Smooth muscle cell (in vitro differentiated cells): ENCODE results near the gene IFNA8. TPM values are rescaled to one million over a fixed set of nuclear protein-coding genes. Genes with fewer than 3 reads are reported as not detected.
"Not testable (repeated sequence)": the region's sequence is repeated elsewhere in the genome, so short reads cannot be mapped to it uniquely, and the experiment has no call there.

ENCODE experiments used
- DNase-seq: peaks from one replicate; lab custom pipeline; 2025; ENCODE audit not compliant: unreplicated experiment; lab: John Stamatoyannopoulos, UW
- H2AFZ ChIP-seq: fragments of 200-600 bp; sonication (generic); 2 replicates; pipeline ENCODE4 v1.6.0; 2016; ENCODE audit warnings: antibody characterized with exemption, low read depth, mild to moderate bottlenecking
- H3F3A ChIP-seq: fragments of 200-600 bp; sonication (generic); 2 replicates; pipeline ENCODE4 v1.6.0; 2017; ENCODE audit warnings: antibody characterized with exemption, low read depth
- H3K27ac ChIP-seq: fragments of 200-600 bp; sonication (generic); 2 replicates; pipeline ENCODE4 v1.5.1; 2016; ENCODE audit warnings: low read depth, mild to moderate bottlenecking
- H3K27me3 ChIP-seq: fragments of 200-600 bp; sonication (generic); 2 replicates; pipeline ENCODE4 v1.6.1; 2016; ENCODE audit warnings: low read depth, mild to moderate bottlenecking
- H3K36me3 ChIP-seq: fragments of 200-600 bp; sonication (generic); 2 replicates; pipeline ENCODE4 v1.5.1; 2016; ENCODE audit warnings: low read depth
- H3K4me1 ChIP-seq: fragments of 200-600 bp; sonication (generic); 2 replicates; pipeline ENCODE4 v1.5.1; 2016; ENCODE audit warnings: low read depth
- H3K4me2 ChIP-seq: fragments of 200-600 bp; sonication (generic); 2 replicates; pipeline ENCODE4 v1.6.0; 2016; ENCODE audit warnings: mild to moderate bottlenecking
- H3K4me3 ChIP-seq: fragments of 200-600 bp; sonication (generic); 2 replicates; pipeline ENCODE4 v1.5.1; 2016; ENCODE audit warnings: mild to moderate bottlenecking
- H3K79me2 ChIP-seq: fragments of 200-600 bp; sonication (generic); 2 replicates; pipeline ENCODE4 v1.6.0; 2016; ENCODE audit warnings: low read depth, mild to moderate bottlenecking
- H3K9ac ChIP-seq: fragments of 200-600 bp; sonication (generic); 2 replicates; pipeline ENCODE4 v1.6.0; 2016; ENCODE audit warnings: low read depth
- H3K9me3 ChIP-seq: fragments of 200-600 bp; sonication (generic); replicated peaks from 2 replicates; pipeline ENCODE4 v1.5.1; 2016; ENCODE audit warnings: low read depth
- H4K20me1 ChIP-seq: fragments of 200-600 bp; sonication (generic); 2 replicates; pipeline ENCODE4 v1.6.0; 2016; ENCODE audit warnings: low read depth
- WGBS: methylation state at CpG from one replicate; pipeline ENCODE4 v1.1.7; 2016; ENCODE audit warnings: low lambda C conversion rate; 5-methylcytosine and 5-hydroxymethylcytosine counted together
- polyA plus RNA-seq: library from polyadenylated mRNA; unstranded; fragments of >200 nt; fragmentation: Nextera tagmentation; extraction: Ambion mirVana; gene quantifications from 2 replicates; pipeline ENCODE4 v1.2.1, GENCODE V29; 2016
- total RNA-seq: library from RNA; depleted of rRNA; stranded (reverse); fragments of >200 nt; gene quantifications from 2 replicates; pipeline ENCODE4 v1.2.3, GENCODE V29; 2014
- TF ChIP-seq, protein P1 (sequence below): fragments of 200-600 bp; sonication (generic); IDR thresholded peaks from 2 replicates; pipeline ENCODE4 v1.5.1; 2017; ENCODE audit warnings: borderline replicate concordance, mild to moderate bottlenecking, antibody characterized with exemption; ENCODE audit not compliant: insufficient read depth, poor library complexity, severe bottlenecking

The IFNA8 gene
- total RNA-seq (not detected in 2 replicates), polyA plus RNA-seq (not detected in 2 replicates)

DNA sequence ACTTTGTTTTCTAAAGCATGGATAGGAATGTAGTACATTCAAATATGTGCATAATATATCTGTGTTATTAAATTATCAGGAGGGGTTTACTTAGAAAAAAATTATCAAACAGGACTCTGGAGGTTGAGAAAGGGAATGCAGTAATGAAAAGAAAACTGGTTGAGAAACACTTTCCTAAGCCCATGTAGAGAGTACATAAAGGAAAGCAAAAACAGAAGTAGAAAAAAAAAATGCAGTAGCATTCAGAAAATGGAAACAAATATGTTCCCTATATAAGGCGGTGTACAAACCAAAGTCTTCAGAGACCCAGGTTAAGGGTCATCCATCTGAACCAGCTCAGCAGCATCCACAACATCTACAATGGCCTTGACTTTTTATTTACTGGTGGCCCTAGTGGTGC is at the start of gene IFNA8:
Gene IFNA8 (plus strand): TSS at position 301 of the 400 bp plus-strand sequence. CDS start 60 bp downstream, at position 361.
- H3K4me2 ChIP-seq: no peak within 1 kb of the TSS
- H3K27me3 ChIP-seq: peaks cover 6% of the 10 kb centered on the region
- no peaks in the 10 kb centered on the region for H4K20me1 ChIP-seq
- no peak within 1 kb of the TSS for H3K27ac ChIP-seq
- H3K4me1 ChIP-seq: no peaks in the 10 kb centered on the region
- H3K4me3 ChIP-seq: no peak within 1 kb of the TSS
- no peaks in the 10 kb centered on the region for H3K36me3 ChIP-seq
- DNase-seq: no peak
- no peak within 1 kb of the TSS for H3K9ac ChIP-seq
- TF ChIP-seq, protein P1, sequence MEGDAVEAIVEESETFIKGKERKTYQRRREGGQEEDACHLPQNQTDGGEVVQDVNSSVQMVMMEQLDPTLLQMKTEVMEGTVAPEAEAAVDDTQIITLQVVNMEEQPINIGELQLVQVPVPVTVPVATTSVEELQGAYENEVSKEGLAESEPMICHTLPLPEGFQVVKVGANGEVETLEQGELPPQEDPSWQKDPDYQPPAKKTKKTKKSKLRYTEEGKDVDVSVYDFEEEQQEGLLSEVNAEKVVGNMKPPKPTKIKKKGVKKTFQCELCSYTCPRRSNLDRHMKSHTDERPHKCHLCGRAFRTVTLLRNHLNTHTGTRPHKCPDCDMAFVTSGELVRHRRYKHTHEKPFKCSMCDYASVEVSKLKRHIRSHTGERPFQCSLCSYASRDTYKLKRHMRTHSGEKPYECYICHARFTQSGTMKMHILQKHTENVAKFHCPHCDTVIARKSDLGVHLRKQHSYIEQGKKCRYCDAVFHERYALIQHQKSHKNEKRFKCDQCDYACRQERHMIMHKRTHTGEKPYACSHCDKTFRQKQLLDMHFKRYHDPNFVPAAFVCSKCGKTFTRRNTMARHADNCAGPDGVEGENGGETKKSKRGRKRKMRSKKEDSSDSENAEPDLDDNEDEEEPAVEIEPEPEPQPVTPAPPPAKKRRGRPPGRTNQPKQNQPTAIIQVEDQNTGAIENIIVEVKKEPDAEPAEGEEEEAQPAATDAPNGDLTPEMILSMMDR: no peak
- H3F3A ChIP-seq: no peaks in the 10 kb centered on the region
- H2AFZ ChIP-seq: no peak within 1 kb of the TSS
- H3K79me2 ChIP-seq: no peaks in the 10 kb centered on the region
- no peaks in the 10 kb centered on the region for H3K9me3 ChIP-seq
- WGBS: 50% methylated on average over 1 of the region's 1 CpG

DNA sequence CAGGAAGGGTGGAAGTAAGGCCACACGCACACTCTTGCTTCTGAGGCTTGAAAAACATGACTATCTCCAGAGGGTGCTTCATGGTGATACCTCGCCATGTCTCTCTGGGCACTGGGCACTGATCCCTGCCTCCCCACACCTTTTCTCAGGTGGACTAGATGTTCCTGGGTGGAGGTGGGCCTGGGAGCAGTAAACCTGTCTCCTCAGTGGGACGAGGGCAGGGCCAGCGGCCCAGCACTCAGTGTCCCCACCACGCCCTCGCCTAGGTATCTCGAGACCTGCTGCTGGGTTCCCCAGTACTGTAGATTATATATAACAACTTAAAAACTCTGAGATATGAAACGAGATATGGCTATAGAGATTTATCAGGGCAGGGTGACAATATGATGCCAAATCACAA is 46.6 kb upstream of the IFNA8 start:
- no peak for DNase-seq
- Histone ChIP-seq H3F3A (no peaks in the 10 kb centered on the region), H3K4me2 (no peak overlapping the region), H3K27me3 (no peaks in the 10 kb centered on the region), H3K9ac (no peak overlapping the region), H3K9me3 (no peaks in the 10 kb centered on the region), H3K36me3 (no peaks in the 10 kb centered on the region), H3K27ac (no peak overlapping the region), H3K79me2 (no peaks in the 10 kb centered on the region), H4K20me1 (no peaks in the 10 kb centered on the region), H2AFZ (no peak overlapping the region), H3K4me3 (no peak overlapping the region), H3K4me1 (no peaks in the 10 kb centered on the region)
- WGBS: 95% methylated on average over 8 of the region's 8 CpGs
- TF ChIP-seq, protein P1: no peak

DNA sequence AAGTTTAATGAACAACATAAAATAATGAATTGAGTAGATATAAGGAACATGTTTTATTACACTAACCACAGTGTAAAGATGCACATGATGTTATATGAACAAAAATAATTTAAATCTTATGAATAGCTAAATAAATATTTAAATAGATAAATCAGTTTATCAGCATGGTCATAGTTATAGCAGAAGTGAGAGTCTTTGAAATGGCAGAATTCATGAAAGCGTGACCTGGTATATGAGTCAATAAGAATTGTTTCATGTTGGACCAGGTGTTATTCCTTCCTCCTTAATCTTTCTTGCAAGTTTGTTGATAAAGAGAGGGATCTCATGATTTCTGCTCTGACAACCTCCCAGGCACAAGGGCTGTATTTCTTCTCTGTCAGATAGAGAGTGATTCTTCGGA is 41.7 kb upstream of the IFNA8 start:
- H3K36me3 ChIP-seq, H2AFZ ChIP-seq, H3K27ac ChIP-seq, H3K79me2 ChIP-seq, H3K9ac ChIP-seq, DNase-seq, H3K4me2 ChIP-seq, H3K9me3 ChIP-seq, H3F3A ChIP-seq, H3K27me3 ChIP-seq, H4K20me1 ChIP-seq, H3K4me1 ChIP-seq, H3K4me3 ChIP-seq: not testable (repeated sequence)
- WGBS: 100% methylated on average over 1 of the region's 2 CpGs

DNA sequence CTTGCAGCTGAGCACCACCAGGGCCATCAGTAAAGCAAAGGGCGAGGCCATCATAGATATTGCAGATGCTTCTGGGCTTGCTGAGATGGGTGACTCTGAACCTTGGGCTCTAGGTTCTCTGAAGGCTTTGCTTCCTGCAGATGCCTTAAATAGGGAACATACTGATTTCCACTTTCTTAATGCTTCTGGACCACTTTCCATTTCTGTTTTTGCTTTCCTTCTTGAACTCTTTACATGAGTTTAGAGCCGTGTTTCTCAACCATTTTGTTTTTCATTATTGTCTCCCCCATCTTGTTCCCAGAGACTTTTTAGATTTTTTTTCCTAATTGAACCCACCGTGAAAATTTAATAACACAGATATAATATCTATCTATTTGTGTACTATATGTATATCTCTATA is 41.0 kb upstream of the IFNA8 start, which contains the start of gene IFNA13:
Gene IFNA13 (minus strand): TSS at position 101 of the 400 bp plus-strand sequence. CDS start 47 bp downstream, at position 54.
- no peaks in the 10 kb centered on the region for H3F3A ChIP-seq
- H2AFZ ChIP-seq: no peak within 1 kb of the TSS
- WGBS: 96% methylated on average over 3 of the region's 3 CpGs

DNA sequence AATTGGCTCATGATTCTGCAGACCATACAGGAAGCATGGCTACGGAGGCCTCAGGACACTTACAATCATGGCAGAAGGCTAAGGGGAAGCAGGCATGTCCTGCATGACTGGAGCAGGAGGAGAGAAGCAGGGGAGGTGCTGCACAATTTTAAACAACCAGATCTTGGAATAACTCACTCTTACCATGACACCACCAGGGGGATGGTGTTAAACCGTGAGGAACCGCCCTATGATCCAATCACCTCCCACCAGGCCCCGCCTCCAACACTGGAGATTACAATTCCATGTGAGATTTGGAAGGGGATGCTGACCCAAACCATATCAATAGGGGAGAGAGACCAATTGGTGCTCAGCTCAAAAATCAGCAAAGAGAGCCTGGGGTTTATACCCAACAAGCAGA is 37.5 kb upstream of the IFNA8 start:
- not testable (repeated sequence) for DNase-seq, H3K9me3 ChIP-seq, H3K27me3 ChIP-seq, H3K4me1 ChIP-seq, H3K79me2 ChIP-seq, H3K27ac ChIP-seq, H4K20me1 ChIP-seq, H3F3A ChIP-seq, H3K36me3 ChIP-seq, H2AFZ ChIP-seq, H3K4me2 ChIP-seq, H3K4me3 ChIP-seq, H3K9ac ChIP-seq
- 64% methylated on average over 4 of the region's 4 CpGs for WGBS

More for the DNA sequence above, 41.0 kb upstream of the IFNA8 start, which contains the start of gene IFNA13:
- Histone ChIP-seq H3K36me3 (no peaks in the 10 kb centered on the region), H3K4me1 (no peaks in the 10 kb centered on the region), H4K20me1 (no peaks in the 10 kb centered on the region), H3K9ac (no peak within 1 kb of the TSS), H3K4me2 (no peak within 1 kb of the TSS), H3K79me2 (no peaks in the 10 kb centered on the region), H3K27me3 (no peaks in the 10 kb centered on the region), H3K4me3 (no peak within 1 kb of the TSS), H3K27ac (no peak within 1 kb of the TSS), H3K9me3 (no peaks in the 10 kb centered on the region)
- TF ChIP-seq, protein P1: no peak
- no peak for DNase-seq
